HS-5 (cell line): ENCODE measurements around the gene DPP4.

ENCODE experiments used
- DNase-seq: peaks from one replicate; pipeline ENCODE4 v3.0.0-alpha.2; 2012; ENCODE audit warnings: low read depth

DPP4 gene

DNA sequence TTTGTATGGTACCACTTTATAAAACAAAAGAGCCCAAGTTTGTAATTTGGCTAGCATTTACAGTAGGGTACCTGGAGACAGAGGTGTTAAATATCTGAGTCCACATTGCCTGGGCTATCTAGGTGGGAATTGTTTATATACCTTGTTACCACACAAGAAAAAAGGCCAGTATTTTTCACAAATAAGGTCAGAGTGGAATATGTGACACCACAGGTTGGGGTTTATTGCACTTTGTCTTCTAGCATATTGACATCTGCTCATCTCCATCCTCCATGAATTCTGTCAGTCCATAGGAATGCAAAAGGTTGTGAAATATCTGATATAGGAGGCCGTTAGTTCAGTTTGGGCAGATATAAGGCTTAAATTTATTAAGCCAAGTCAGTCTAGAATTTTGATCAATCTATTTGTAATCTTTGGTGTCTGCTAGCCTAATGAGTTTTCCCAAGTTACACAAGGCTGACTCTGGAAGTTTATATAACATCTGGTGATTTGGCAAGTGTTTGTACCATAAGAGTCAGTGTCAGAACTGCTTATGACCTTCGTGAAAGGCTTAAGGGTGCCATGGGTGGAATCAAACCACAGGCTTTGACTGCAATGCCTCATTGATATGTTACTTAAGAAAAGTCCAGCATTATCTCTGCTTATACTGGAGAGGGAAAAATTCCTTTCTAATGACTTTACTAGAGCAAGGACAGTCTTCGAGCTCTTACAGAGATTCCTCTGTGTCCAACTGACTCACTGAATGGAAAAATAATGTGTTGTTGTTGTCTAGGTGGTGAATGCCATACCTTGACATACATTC, 11.3 kb upstream of the DPP4 start:
- DNase-seq: peak; percentile 90

- no peak for DNase-seq
These were observed 10.5 kb upstream of the DPP4 start for GRCh38 chr2:162084536-162084935.

DNA sequence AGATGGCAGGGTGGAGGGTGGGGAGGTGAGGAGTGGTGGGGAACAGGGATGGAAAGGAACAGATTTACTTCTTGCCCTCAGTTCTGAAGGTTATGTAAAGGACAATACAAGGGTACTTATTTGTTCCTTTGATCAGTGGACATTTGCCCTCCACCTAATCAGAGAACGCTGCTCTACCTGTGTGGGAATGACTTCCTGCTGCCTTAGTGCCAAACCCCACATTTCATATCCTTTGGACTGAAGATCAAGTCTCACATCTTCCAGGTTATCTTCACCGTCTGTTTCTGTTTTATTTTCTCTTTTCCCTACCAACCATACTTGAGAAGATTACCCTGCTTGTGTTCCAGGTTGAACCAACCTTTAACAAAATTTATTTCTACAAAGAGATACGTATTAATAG, 8.7 kb upstream of the DPP4 start:
- no peak for DNase-seq

- DNase-seq: no peak
These were observed 8.0 kb upstream of the DPP4 start for GRCh38 chr2:162082036-162082435.

- no peak for DNase-seq
These were observed 5.5 kb upstream of the DPP4 start for GRCh38 chr2:162079514-162079913.

DNA sequence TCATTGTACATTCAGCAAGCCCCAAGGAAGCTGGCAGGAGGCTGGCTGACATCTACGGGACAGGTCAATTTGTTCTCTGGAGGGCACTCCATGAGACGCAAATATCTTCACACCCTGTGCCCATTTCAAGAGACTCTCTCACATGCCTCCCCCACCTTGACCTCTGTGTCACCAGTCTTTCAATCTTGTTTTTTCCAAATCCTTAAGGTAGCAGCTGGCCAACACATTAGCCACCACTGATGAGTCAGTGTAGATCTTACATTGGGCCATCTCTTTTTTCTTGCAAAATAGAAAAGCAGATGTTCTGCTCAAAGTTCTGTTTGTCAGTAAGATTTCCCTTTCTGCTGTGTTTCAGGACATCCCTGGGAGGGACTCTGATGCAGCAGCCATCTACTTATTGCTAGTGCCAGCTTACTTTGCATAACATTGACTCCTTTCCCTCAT, 1.7 kb upstream of the DPP4 start:
- peak; percentile 74 for DNase-seq

GRCh38 chr2:162074928-162075688, 1.1 kb upstream of the DPP4 start:
- DNase-seq: no peak

DNA sequence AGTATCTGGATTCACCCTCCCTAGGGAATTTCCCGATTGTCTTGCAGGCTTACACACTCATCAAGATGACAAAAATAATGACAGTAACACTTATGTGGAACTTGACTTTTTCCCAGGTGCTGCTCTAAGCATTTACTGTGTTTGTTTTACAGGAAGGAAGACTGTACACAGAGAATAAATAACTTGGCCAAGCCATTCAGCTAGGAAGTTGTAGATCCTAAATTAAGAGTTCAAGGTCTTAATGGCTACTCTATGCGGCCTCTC, 549 bp upstream of the DPP4 start:
- no peak for DNase-seq

DNA sequence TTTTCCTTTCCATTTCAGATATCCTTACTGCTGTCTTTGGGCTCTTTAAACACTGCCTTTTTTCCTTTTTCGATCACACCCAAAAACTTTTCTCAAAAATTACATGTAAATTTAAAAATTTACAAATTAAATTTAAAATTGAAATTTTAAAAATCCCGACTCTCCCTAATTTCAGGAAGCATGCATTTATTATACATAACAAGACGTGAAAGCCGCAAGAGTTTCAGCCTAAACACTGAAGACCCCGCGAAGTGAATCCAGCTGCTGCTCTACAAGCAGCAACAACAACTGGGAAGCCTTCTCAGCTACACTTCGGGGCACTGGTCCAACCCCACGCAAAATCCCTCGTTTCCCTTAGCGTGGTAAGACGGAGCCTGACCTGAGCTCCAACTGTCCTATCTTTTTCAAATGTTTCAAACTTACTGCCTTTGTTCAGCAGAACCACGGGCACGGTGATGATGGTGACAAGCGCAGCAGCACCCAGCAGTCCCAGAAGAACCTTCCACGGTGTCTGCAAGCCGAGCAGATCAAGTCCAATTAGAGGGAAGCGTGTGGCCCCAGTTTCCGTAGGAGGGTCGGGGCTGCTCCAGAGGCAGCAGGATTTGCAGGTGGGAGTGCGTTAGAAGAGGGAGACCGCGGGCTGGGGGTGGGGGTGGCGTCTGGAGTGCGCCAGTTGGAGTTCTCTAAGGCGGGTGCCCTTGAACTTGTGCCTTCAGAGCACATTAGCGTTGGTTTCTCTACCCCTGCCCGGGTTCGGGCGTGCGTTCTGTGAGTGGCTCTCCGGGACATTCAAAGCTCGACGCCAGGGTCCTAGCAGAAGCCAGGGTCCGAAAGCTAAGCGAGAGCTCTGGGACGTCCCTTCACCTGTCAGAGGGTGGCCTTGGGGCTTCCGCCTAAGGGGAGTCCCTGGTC, 783 bp downstream of the DPP4 start:
- no peak for DNase-seq

DNA sequence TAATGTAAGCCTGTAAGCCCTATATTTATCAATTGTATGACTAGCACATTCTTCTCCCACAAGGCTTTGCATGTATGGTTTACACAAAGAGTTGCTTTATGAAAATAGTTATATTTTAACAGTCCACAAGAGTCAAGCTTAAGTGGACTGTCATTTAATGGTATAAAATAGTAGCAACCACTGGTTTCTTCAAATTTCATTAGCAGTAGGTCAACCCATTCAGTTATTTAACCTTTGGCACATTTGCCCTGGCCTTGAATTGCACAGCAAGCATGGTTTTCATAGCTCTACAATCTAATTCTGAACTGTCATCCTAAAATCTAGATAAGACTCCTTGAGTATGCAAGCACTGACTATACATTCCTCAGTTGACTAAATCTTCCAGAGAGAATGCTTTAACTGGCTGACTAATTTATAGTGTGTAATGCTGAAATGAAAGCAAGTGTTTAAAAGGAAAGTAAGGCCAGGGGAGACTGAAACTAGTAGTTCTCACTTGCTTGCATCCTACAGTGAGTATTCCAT, 1.8 kb downstream of the DPP4 start:
- DNase-seq: no peak

GRCh38 chr2:162071001-162071400, 3.0 kb downstream of the DPP4 start:
- DNase-seq: no peak

- DNase-seq: no peak
These were observed 3.6 kb downstream of the DPP4 start for GRCh38 chr2:162070228-162070936.

DNA sequence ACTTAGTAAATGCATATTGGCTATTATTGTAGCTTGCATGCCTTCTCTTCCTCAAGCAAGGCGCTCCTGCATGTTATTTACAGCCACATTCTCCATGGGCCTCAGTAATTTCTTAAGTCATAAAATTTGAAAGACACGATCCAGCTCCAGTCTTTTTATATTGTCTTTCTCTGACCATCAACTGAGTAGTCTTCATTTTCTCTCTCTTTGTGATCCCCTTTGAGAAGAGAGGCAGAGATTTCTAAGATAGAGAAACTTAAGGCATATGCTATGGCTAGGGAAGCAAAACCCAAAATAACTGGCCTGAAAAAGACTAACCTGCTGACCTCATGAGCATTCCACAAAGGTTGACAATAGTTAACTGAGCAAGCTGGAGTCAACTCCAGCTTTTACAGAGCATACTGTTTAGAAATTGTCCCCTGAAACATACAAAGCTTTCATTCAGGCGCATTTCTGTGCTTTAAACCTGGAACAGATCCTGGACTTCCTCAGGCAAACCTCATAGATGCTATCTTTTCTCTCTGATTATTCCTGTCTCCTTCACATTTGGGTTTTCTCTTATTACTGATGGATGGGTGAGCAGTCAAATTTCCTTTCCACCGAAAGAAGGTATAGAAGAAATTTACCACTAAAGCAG, 4.6 kb downstream of the DPP4 start:
- no peak for DNase-seq

DNA sequence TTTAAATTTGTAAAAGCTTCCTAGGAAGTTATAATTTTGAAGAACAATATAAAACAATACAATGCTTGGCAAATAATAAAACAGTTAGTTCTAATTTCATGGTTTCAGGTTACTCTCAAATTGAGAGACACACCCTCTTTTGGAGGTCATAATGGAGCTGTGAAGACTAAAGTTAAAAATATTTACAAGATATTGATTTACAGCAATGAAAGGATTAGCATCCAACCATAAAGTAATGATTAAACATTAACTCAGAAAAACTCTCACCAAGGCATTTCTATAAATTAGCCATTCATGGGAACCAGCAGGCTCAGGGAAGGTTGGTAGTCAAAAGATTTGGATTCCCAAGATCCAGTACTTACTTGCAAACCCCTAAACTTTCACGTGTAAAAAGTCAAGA, 6.4 kb downstream of the DPP4 start:
- no peak for DNase-seq

DNA sequence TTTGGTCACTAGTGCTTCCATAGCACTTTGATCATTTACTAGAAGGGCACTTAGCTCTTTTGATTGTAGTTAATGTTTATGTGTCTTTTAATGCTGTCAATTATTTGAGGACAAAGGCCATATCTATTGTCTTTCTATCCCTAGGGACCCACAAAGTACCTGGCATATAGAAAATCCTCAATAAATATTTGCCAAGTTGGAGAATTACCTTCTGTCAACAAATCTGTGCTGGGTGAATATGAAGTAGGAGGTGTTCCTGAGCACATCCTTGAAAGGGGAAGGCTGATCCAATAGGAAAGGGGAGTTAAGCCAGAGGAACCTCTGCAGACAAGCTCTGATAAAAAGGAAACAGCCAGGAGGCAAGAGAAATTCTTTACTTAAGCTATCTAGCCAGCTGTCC, 8.2 kb downstream of the DPP4 start:
- no peak for DNase-seq

DNA sequence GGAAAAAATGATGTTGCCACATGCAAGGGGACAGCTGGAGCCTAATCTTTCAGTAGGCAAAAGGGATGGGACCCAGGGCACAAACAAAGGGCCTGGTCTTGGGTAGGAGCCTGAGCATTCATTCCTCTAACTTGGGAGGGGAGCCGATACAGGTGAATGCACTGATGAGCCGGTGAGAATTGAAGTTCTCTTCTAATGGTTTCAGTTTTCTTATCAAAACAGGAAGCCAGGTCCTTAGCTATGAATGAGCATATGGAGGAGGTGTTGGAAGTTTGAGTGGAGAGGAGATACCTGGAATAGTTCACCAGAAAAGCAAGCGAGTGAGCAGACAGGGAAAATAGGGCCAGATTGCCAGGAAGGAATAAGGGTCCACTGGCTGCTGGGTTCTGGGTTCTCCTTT, 10.1 kb downstream of the DPP4 start:
- DNase-seq: no peak

DNA sequence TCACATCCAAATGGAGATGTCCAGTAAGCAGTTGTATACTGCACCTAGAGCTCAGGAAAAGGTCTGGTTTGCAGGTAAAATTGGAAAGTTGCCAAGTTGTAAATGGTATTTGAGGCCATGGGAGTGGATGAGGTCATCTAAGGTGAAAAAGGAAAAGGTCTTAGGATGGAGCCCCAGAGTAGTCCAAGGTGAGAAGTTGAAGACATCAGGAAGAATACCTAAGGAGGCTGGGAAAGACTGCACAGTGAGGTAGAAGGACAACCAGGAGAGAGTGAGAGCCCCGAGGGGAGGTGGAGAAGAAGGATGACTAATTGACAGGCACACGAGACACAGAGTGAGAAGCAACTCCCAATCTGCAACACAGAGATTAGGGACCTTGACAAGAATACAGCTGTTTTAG, 10.7 kb downstream of the DPP4 start:
- no peak for DNase-seq

DNA sequence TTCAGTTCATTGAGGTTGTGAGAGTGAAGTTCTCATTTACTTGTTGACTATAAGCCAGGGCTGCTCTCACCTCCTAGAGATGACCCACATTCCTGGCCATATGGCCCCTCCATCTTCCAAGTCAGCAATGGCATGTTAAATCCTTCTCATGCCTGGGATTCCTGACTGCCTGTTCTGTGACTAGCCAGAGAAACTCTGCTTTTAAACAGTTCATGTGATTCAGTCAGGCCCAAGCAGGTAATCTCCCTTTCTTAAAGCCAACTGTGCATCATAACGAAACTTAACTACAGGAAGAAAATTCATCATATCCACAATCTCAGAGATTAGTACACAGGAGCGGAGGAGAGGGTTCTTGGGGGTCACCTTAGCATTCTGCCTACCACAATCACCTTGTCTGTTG, 11.5 kb downstream of the DPP4 start:
- no peak for DNase-seq

DNA sequence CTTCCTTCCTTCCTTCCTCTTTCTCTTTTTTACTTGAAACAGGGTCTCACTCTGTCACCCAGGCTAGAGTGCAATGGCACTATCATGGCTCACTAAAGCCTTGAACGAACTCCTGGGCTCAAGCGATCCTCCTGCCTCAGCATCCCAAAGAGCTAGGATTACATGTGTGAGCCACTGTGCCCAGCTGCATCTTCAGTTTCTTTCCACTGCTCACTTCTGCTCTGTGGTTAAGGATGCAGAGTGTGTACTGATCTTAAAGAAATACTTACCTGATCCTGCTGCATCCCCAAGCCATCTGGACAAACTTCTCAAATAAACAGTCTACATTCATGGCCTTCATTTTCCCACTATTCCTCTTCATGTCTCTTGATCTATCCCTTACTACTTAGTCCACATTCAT, 13.0 kb downstream of the DPP4 start:
- DNase-seq: no peak

- no peak for DNase-seq
These were observed 13.5 kb downstream of the DPP4 start for GRCh38 chr2:162060532-162060931.

DNA sequence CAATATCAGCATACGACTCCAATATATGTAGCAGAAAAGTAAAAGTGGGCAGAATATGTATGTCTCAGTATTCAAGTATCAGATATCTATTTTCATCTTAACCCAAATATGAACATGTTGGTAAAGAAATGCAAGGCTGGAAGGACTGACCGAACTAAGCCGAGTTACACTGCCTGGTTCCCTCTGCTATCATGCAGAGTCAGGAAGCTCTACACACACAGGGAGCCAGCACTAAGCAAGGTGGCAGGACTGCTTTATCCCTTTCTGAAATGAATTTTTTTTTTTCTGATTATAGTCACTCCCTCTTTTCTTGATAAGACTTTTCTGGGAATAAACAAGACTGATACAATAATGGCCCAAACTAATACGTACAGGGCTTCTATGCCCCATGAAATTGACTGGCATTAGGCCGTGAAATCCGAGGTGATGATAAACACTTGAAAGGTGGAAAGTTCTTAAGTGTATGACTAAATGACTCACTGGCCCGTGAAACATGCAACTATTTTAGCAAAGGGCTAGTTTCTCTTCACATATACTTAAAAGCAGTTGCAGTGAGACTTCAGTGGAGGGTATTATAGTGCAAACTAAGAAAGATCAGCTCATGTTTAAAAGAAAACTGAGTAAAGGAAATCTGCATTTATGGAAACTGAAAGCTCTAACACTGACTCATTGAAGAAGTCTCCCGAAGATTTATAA, 14.9 kb downstream of the DPP4 start:
- DNase-seq: no peak
